Stimulated activated CD4-positive, alpha-beta T cell treated with anti-CD3 and anti-CD28 coated beads, TNF-alpha, amount 100 ng/mL, for 4 hours (primary cell): ENCODE measurements around the gene CHGA.

Source experiments
- DNase-seq, 3 experiments: peaks; one replicate each; pipeline ENCODE4 v3.0.0-alpha.2; 2020; ENCODE audit warnings: low read depth in 3 of 3

The CHGA gene

DNA sequence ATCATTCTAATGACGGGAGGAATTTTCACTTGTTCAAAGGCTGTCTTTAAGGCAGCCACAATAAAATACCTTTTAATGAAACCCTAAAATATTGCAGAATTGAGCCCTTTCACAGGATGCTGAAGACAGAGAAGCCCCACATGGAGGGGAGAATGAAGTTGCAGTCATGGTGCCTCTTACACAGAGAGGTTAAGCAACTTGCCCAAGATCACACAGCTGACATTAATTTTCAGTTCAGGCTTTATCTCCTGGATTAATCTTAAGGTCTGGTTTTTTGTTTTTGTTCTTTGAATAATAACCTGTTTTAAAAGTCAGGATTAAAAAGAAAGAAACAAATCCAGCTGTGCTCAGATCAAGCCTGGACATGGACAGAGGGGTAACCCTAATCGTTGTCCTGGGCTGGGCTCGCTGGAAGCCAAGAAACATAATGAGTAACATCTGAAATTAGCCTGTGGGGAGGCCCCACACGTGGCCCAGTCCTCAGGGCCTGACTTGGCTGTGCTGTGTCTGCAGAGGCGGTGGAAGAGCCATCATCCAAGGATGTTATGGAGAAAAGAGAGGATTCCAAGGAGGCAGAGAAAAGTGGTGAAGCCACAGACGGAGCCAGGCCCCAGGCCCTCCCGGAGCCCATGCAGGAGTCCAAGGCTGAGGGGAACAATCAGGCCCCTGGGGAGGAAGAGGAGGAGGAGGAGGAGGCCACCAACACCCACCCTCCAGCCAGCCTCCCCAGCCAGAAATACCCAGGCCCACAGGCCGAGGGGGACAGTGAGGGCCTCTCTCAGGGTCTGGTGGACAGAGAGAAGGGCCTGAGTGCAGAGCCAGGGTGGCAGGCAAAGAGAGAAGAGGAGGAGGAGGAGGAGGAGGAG lies 8.0 kb downstream of the CHGA start:
- DNase-seq: no peak

DNA sequence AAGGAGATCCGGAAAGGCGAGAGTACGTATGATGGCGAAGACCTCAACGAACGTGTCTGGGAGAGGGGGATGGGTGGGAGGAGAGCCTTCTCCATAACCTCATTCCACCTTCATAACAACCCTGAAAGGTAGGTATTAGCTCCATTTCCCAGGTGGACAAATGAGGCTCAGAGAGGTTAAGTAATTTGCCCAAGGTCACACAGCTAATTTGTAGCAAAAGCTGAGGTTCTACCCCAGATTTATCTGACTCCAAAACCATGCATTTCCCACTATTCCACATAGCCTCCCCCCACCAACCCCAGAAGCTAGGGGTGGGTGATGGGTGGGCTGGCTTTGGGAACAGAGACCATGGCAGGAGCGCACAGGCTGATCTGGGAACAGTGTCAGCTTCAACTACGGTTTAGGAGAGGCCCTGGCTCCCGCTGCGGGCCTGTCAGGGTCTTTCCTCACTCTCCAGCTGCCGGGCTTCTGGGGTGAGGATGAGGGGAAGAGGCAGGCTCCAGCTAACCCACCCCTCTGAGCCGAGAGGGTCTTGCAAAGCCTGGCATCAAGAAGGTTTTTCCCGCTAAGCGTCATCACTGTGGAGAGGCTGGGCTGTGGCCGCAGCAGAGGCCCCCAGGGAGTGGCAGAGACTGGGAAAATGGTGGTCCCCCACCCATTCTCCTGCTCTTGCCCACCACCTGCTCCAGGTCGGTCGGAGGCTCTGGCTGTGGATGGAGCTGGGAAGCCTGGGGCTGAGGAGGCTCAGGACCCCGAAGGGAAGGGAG lies 8.9 kb downstream of the CHGA start:
- DNase-seq: no peak

DNA sequence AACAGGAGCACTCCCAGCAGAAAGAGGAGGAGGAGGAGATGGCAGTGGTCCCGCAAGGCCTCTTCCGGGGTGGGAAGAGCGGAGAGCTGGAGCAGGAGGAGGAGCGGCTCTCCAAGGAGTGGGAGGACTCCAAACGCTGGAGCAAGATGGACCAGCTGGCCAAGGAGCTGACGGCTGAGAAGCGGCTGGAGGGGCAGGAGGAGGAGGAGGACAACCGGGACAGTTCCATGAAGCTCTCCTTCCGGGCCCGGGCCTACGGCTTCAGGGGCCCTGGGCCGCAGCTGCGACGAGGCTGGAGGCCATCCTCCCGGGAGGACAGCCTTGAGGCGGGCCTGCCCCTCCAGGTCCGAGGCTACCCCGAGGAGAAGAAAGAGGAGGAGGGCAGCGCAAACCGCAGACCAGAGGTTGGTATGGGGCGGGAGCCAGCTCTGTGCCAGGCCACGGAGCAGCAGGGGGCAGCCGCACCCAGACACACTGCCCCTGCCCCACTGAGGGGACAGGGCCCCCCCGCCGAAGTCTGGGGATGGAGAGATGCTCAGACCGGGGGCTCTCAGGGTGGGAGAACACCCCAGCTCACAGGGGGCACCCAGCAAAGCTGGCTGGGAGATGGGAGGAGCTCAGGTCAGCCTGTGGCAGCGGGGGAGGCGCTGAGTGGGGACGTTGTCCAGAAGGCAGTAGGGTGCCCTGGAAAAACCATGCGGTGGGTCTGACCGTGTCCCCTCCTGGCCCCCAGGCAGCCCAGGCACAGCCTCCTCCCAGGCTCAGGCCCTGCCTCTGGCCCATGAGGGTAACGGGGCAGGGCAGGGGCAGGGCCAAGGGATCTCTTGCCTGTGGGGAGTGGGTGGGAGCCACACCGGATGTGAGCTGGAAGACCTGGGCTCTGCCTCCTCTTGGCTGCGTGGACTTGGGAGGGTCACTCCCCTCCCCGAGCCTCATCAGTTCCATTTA lies 9.8 kb downstream of the CHGA start:
- DNase-seq: no peak

DNA sequence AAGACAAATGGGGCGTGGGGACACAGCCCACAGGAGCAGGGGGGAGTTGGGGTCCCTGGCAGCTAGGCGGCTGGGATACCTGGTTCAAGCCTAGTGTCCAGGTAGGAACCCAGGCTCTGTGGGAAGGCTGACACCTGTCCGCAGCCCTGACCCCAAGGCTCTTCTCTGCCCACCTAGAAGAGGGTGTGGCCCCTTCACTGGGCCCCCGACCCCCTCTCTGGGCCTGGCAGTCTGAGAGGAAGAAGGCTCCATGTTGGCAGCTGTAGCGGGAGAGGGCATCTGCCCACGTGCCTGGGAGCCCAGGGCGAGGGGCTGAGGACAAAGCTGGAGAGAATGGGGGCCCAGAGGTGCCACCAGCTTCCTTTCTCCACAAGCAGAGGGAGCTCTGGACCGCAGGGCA lies 10.5 kb downstream of the CHGA start:
- DNase-seq: no peak

DNA sequence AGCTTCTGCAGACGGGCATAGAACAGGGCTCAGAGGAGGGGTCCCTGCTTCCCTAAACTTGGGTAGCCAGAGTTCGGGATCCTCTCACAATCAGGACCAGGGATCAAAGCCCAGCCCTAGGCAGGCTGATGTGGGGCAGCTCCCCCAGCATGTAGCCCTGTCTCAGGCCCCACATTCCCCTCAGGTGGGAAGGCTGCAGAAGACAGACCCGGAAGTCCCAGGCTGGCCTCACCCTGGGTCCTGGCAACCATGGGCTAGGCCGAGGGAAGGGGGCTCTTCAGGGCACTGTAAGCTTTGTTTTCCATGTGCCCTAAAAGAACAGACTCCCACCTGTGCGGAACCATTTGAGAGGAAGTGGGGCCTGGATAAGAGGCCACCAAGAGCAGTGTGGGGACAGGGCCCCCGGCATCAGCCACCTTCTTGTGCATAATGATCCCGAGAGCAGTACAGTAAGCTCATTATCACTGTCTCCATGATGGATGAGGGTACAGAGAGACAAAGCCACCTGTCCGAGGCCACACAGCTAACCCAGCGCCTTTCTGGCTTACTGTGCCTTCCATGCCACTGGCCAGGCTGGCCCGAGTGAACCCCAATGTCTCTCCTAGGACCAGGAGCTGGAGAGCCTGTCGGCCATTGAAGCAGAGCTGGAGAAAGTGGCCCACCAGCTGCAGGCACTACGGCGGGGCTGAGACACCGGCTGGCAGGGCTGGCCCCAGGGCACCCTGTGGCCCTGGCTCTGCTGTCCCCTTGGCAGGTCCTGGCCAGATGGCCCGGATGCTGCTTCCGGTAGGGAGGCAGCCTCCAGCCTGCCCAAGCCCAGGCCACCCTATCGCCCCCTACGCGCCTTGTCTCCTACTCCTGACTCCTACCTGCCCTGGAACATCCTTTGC lies 11.5 kb downstream of the CHGA start:
- DNase-seq: no peak

DNA sequence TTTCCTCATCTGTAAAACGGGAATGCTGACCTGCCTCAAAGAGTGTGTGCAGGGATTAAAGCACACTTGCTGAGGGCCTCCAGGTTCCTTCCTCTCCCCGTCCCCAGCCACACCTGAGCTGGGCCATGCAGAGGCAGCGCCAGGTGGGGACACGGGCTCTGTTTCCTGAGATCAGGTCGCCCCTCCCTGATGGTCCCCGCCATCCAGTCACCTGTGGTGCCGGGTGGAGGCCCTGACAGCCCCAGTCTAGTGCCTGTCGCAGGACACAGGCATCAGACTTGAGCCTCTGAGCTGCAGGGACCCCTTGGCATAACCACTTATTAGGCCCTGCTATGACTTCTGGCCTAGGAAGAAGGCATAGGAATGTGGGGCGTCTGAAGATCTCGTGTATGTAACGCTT lies 12.5 kb downstream of the CHGA start:
- no peak for DNase-seq

DNA sequence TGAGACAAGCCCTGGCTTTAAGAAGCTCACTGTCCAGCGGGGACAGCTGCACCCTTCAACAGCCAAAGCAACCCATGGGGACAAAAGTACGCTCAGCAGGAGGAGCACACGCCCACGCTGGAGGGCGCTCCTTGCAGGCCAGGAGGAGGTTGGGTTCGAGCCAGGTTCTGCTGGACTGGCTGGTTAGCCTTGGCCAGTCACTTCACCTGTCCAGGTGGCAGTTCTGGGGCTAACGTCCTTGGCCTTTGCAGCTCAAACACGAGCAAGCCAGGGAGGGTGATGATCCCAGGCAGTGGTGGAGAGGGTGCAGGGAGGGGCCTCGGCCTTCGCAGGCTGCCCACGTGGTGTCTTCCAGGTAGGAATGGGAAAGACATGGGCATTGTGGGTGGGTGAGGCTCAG lies 13.1 kb downstream of the CHGA start:
- DNase-seq: no peak

DNA sequence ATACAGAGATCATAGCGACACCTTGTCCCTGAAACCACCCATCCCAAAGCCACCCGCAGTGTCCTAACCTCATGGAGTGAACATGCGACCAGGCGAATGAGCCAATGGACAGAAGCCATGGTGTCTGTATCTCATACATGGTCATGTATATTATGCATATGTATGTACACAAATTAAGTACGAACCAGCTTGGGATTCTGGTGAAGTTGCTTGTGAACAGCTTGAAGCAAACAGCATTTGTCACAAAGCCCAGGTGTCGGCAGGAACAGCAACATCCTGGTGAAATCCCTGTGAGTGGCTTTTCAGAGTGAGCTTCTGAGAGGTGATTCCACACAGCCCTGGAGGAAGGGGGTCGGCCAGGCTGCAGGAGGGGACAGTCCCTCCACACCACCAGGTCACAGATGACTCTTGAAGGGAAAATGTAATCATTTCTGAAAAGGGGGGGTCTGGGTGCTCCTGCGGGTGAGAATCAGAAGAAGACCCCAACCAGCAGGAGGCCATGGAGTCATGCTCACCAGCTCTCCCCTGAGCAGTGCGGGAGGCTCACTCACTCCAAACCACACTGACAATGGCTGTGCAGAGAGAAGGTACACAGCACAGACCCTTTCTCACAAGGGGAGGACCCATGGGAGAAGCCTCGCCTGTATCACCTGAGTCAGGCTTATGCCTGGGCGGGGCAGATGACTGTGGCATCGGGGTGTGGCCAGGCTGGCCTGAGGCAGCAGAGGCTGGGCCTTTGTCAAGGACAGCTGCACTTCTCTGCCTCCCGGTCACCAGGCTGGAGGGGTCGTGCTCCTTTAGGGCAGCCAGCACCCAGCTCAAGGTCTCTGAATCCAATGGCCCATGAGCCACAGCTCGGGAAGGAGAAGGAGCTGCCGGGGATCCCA lies 14.3 kb downstream of the CHGA start:
- DNase-seq: no peak

DNA sequence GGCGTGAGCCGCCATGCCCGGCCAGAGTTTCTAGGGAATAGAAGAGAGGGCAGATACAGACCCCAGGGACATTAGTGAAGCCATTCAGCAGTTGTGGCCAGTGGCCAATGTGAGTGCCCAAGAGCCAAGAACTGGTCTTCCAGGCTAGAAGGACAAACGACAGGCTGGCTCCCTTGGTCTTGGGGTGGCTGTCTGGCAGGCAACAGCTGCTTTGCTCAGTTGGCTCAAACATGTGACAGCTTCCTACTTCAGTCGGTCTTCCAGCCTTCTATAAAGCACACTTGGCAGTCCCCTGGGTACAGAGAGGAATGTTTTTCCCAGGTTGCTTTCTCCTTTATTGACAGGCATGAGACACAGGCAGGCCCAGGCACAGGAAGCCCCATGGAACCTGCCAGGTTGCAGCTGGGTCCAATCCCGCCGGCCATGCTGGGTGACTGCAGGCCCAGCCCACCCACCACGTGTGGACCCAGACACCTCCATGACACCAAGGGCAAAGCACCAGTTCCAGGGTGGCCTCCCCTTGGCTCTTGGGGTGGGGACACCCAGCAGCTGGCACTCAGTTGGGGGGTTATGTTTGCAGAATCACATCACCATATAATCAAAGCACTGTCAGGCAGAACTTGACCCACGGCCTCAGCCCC lies 15.4 kb downstream of the CHGA start:
- no peak for DNase-seq

DNA sequence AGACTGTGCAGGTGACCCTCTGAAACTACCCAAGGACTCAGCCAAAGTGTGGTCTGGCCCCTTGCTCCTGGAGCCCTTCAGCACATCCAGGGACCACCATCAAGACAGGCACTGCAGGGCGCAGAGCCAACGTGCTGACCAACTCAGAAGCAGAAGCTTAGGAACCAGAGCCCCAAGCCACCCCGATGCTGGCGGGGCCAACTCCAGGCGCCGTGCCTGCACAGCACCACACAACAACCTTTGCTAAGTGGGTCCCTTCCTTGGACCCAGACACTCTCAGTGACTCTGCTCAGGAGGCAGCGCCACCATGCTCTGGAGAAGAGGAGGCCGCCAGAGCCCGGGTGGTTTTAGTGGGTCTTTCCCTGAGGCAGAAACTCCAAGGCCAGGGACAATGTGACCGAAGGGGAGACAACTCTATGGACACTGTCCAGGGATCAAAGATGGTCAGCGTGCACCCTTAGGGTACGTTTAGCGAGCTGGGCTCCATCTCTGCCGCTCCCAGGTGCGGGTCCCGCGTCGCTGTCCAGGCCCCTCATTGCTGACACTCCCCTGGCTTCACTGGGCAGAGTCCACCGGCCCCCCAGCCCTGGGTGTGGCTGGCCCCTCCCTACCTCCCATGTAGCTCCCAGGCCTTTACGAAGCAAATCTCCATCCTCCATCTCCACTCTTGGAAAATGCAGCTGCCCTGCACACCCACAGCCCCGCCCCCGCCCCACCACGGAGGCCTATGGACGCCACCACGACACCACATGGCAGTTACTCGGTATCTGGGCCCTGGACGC lies 16.1 kb downstream of the CHGA start:
- no peak for DNase-seq

DNA sequence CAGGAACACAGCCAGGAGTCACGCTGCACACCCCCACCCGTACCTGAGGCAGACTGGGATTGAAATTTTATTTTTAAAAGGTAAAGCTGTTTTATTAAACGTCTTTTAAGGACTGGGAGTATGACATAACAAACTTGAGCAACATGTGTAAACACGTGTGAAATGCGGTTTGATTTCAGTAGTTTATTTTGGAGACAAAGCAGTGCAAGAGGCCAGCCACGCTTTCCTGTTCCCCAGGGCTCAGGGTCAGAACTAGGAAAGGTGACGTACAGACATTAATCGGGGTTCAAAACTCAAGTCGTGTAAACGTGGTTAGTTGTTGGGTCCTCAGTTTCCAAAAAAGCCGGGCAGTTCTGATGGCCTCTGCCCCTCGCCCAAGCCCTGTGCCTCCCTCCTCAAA lies 16.7 kb downstream of the CHGA start:
- DNase-seq: no peak

DNA sequence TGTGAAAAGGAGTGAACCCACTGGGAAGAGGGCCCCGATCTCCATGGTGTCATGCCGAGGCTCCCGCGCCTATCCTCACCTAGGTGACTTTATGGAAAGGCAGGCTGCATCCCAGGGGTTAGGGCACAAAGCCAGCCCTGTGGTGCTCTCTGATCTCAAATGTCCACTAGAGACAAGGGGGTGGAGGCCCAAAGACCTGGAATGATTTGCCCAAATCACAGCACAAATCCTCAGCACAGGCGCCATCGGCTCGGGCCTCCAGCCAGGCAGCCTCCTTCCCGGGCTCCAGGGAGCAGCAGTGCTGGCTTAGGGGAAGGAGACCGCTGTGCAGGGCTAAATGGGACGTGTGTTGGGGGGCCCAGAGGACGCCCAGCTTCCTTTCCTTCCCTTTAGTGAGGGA lies 17.6 kb downstream of the CHGA start:
- no peak for DNase-seq

DNA sequence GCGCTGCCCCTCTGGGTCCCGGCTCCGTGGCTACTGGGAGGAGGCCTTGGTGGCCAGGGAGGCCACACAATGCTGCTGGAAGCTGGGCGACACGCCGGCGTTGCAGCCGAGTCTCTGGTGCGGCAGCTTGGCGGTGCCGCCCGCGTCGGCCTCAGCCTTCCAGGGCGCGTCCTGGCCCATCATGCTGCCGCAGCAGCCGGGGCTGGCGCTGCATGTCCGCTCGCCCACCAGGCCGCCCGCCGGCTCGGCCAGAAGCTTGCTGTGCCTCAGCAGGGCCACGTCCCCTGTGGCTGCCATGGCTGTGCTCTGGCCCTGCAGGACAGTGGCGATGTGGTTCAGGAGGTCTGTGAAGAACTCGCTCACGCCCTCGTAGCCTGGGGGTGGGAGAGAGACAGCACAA lies 18.6 kb downstream of the CHGA start:
- no peak for DNase-seq

DNA sequence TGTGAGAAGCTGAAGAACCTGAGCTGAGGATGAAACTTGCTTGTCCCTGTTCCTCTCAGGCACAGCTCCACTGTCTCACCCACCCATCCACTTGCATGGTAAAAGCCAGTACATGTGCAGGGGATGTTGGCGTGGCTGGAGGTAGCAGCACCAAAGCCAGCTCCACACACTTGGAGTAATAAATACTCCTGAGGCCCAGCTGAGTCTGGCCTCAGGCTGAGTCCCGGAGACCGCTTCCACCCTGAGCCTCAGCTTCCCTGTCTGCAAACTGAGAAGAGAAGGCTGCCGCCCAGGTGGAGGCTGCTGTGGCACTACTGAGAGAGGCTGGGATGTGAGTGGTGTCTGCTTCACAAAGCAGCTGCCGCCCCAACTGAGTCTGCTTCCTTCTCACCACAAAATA lies 19.2 kb downstream of the CHGA start:
- DNase-seq: no peak

DNA sequence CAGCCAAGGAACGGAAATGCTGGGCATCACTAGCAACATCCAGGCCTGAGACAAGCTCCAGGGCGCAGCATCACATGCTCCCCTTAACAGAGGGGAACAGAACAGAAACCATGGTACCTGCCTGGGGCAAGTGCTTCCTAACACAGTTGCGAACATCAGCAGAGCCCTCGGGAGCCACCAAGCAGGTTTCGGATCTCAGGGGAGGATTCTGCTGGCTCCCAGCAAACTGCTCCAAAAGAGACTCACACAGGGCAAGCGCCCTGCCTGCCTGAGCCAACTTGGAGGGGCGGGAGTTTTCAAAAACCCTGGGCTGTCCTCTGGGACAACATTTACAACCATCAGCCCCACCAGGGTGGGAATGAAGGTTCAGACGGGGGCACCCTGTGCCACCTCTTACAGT lies 19.6 kb downstream of the CHGA start:
- no peak for DNase-seq

DNA sequence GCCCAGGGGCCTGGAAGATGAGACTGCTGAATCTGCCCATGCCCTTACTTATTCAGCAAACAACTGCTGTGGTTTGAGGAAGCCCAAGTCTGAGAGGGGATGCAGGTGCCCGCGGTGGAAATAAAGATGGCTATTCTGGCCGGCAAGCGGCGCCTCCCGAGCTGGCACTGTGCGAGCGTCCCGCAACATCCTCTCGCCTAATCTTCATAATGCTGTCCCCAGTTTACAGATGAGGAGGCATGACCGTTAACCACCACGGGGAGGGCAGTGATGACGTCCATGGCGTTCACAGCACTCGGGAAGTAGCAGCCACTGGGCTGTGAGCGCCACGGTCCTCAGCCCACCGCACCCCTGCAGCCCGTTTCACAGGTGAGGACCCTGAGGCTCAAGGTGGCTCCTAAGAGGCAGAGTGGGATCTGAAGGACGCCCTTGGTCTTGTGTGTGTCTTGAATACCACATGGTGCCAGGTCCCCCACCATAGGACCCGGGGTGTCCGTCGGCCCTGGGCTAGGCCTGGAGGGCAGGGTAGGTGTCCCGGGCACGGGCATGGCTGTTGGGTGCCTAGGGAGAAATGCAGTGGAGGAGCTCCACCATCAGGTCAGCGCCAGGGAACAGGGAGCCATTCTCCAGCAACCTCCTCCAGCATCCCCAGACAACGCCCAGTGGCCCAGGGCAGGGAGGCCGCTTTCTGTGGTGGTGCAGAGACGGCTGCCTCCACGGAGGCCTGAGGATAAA lies 20.2 kb downstream of the CHGA start:
- no peak for DNase-seq

DNA sequence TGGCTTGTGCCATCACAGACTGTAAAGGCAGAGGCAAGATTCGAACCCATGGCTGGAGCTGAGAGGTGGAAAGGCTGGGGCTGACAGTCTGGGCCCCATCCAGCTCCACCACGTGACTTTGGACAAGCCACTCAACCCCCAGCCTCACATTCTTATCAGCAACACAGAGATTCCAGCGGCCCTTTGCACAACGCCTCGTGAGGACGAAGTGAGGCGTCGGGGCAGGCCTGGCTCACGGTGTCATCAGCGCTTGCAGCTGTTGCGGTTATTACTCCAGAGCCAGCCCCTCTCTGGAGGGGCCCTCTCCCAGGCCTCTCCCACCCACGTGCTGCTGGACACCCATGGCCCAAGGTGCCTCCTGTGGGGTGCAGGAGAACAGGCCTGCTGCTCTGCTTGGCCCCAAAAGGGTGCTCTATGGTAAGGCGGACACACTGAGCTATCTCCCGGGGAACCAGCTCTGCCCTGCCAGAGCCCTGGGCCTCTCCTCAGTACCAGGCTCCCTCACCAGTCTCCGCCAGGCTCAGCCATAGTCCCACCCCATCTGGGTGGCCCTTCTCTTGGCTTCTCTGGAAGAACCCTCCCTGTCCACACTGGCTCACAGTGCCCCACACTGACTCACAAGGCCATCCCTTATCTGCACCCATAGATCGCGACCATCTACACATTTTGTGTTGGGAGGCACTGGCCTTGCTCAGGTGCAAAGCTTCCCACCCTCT lies 21.1 kb downstream of the CHGA start:
- no peak for DNase-seq
